GM19193 (cell line): ENCODE measurements around the gene OGFR.

Experiments used
- POLR2A ChIP-seq: IDR thresholded peaks from 4 replicates; pipeline ENCODE4 v1.6.1; 2011; ENCODE audit not compliant: insufficient read depth, insufficient read length; ENCODE audit errors: extremely low read depth

Gene OGFR

GRCh38 chr20:62785393-62785792 lies 19.2 kb upstream of the OGFR start:
- TF ChIP-seq POLR2A = no peak

GRCh38 chr20:62786157-62786556 lies 18.5 kb upstream of the OGFR start:
- no peak for TF ChIP-seq POLR2A

- TF ChIP-seq POLR2A = no peak
Measured at GRCh38 chr20:62787321-62787720, 17.3 kb upstream of the OGFR start.

- TF ChIP-seq POLR2A = no peak
Measured at GRCh38 chr20:62787866-62788265, 16.8 kb upstream of the OGFR start.

GRCh38 chr20:62788607-62789006 lies 16.0 kb upstream of the OGFR start:
- TF ChIP-seq POLR2A = no peak

GRCh38 chr20:62790075-62790474 lies 14.6 kb upstream of the OGFR start:
- no peak for TF ChIP-seq POLR2A

GRCh38 chr20:62791301-62792181 lies 13.1 kb upstream of the OGFR start:
- TF ChIP-seq POLR2A = no peak

- no peak for TF ChIP-seq POLR2A
Measured at GRCh38 chr20:62792182-62792939, 12.3 kb upstream of the OGFR start.

- TF ChIP-seq POLR2A = no peak
Measured at GRCh38 chr20:62792940-62793756, 11.5 kb upstream of the OGFR start.

- TF ChIP-seq POLR2A = no peak
Measured at GRCh38 chr20:62793757-62794006, 11.0 kb upstream of the OGFR start.

GRCh38 chr20:62794007-62794724 lies 10.5 kb upstream of the OGFR start:
- peak; percentile 74 for TF ChIP-seq POLR2A

- TF ChIP-seq POLR2A = no peak
Measured at GRCh38 chr20:62795023-62795761, 9.4 kb upstream of the OGFR start.

- TF ChIP-seq POLR2A = no peak
Measured at GRCh38 chr20:62796699-62797491, 7.7 kb upstream of the OGFR start.
